K562 (cell line): ENCODE results near the gene RAPGEF5. TPM values are rescaled to one million over a fixed set of nuclear protein-coding genes. Genes with fewer than 3 reads are reported as not detected.

ENCODE experiments used
- C11orf30 ChIP-seq: fragments of 450-650 bp; IDR thresholded peaks from 2 replicates; pipeline ENCODE4 v1.6.1; 2016; ENCODE audit warnings: low read depth, mild to moderate bottlenecking
- CSDE1 ChIP-seq, 2 experiments: fragments of 450-650 bp; IDR thresholded peaks; 2 replicates each; pipeline ENCODE4 v1.6.1; 2016; ENCODE audit warnings: mild to moderate bottlenecking in 1 of 2
- DPF2 ChIP-seq: fragments of 450-650 bp; IDR thresholded peaks from 2 replicates; pipeline ENCODE4 v1.6.1; 2016
- FOSL1 ChIP-seq: fragments of 200-800 bp; sonication (Bioruptor generic); conservative IDR thresholded peaks from 2 replicates; pipeline ENCODE4 v1.6.1; 2016; ENCODE audit warnings: missing genetic modification characterization, missing compliant biosample characterization
- JUN ChIP-seq, 2 experiments: sonication (generic) in 1 of 2; formaldehyde crosslinking in 1 of 2; IDR thresholded peaks; 2 replicates each; pipeline versions ENCODE4 v1.6.1 to v1.8.0; 2012 to 2022; ENCODE audit warnings: borderline replicate concordance in 2 of 2, mild to moderate bottlenecking in 2 of 2, improper control_type of control experiment in 1 of 2, low read depth in 1 of 2, low read length in 1 of 2, missing genetic modification reagents in 1 of 2
- MAFK ChIP-seq: IDR thresholded peaks from 2 replicates; pipeline ENCODE4 v1.6.1; 2011; ENCODE audit warnings: low read length, improper control_type of control experiment
- NFRKB ChIP-seq: fragments of 450-650 bp; IDR thresholded peaks from 2 replicates; pipeline ENCODE4 v1.6.1; 2016; ENCODE audit warnings: low read depth
- POLR2B ChIP-seq: fragments of 450-650 bp; IDR thresholded peaks from 2 replicates; pipeline ENCODE4 v1.6.1; 2018; ENCODE audit warnings: low read depth; ENCODE audit not compliant: partially characterized antibody
- SMARCA4 ChIP-seq: fragments of 450-650 bp; IDR thresholded peaks from 2 replicates; pipeline ENCODE4 v1.6.1; 2016
- TRIM24 ChIP-seq, 2 experiments: fragments of 450-650 bp; IDR thresholded peaks; 2 replicates each; pipeline ENCODE4 v1.6.1; 2016
- polyA plus RNA-seq, 8 experiments: library from polyadenylated mRNA; depleted of rRNA in 4 of 8; stranded (reverse) in 5 of 8; unstranded in 3 of 8; fragments of >200 nt; fragmentation: Nextera tagmentation in 2 of 8; fragmentation: Illumina TruSeq in 1 of 8; extraction: Ambion mirVana in 2 of 8; extraction: Trizol in 1 of 8; gene quantifications; 2 replicates each; pipeline versions ENCODE4 v1.2.1 to v1.2.3, GENCODE V29; 2011 to 2014; ENCODE audit warnings: inconsistent platforms in 1 of 8, missing spikeins in 1 of 8
- total RNA-seq, 7 experiments: library from RNA; depleted of rRNA in 6 of 7; stranded (reverse); fragments of >200 nt in 6 of 7; fragmentation: Illumina TruSeq in 2 of 7; extraction: Trizol in 2 of 7; gene quantifications; 2 replicates each; pipeline versions ENCODE4 v1.2.1 to v1.2.3, GENCODE V29; 2011 to 2021; ENCODE audit warnings: low replicate concordance in 1 of 7
- TF ChIP-seq, protein P1 (sequence below): fragments of 450-650 bp; IDR thresholded peaks from 2 replicates; pipeline ENCODE4 v1.7.1; 2018; ENCODE audit warnings: mild to moderate bottlenecking, low read depth; ENCODE audit not compliant: partially characterized antibody
- TF ChIP-seq, protein P2 (sequence below): fragments of 450-650 bp; formaldehyde crosslinking; IDR thresholded peaks from 2 replicates; pipeline ENCODE4 v1.4.0; 2020; ENCODE audit warnings: mild to moderate bottlenecking, moderate library complexity
- TF ChIP-seq, protein P3 (sequence below): sonication (generic); formaldehyde crosslinking; IDR thresholded peaks from 2 replicates; pipeline ENCODE4 v1.8.0; 2023; ENCODE audit warnings: missing genetic modification reagents, mild to moderate bottlenecking, borderline replicate concordance

Gene RAPGEF5
- total and polyA plus RNA-seq, 9 of the 15 experiments (the other 6 are each of a cell fraction or from before 2014, with no cell fraction given): 0.39 to 2.0 (median 1.1) TPM

- TF ChIP-seq, protein P1, sequence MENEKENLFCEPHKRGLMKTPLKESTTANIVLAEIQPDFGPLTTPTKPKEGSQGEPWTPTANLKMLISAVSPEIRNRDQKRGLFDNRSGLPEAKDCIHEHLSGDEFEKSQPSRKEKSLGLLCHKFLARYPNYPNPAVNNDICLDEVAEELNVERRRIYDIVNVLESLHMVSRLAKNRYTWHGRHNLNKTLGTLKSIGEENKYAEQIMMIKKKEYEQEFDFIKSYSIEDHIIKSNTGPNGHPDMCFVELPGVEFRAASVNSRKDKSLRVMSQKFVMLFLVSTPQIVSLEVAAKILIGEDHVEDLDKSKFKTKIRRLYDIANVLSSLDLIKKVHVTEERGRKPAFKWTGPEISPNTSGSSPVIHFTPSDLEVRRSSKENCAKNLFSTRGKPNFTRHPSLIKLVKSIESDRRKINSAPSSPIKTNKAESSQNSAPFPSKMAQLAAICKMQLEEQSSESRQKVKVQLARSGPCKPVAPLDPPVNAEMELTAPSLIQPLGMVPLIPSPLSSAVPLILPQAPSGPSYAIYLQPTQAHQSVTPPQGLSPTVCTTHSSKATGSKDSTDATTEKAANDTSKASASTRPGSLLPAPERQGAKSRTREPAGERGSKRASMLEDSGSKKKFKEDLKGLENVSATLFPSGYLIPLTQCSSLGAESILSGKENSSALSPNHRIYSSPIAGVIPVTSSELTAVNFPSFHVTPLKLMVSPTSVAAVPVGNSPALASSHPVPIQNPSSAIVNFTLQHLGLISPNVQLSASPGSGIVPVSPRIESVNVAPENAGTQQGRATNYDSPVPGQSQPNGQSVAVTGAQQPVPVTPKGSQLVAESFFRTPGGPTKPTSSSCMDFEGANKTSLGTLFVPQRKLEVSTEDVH: no peak
- TF ChIP-seq C11orf30 (peak; percentile 45), TRIM24 (IDR thresholded peaks at IDR 0.05) (no peak), CSDE1 (IDR thresholded peaks at IDR 0.05) (no peak), NFRKB (no peak), FOSL1 (tag) (peak; percentile 98), MAFK (peak; percentile 51; the same call in 1 of the 2 replicates), JUN (IDR thresholded peaks at IDR 0.05; ENCODE audit: borderline replicate concordance, low read depth, low read length) (peak; percentile 81; the same call in 1 of the 2 replicates), JUN (CRISPR knock-in tag; IDR thresholded peaks at IDR 0.05; ENCODE audit: borderline replicate concordance) (no peak), SMARCA4 (peak; percentile 55; the same call in 1 of the 2 replicates), DPF2 (peak; percentile 70), POLR2B (no peak)
- TF ChIP-seq, protein P2, sequence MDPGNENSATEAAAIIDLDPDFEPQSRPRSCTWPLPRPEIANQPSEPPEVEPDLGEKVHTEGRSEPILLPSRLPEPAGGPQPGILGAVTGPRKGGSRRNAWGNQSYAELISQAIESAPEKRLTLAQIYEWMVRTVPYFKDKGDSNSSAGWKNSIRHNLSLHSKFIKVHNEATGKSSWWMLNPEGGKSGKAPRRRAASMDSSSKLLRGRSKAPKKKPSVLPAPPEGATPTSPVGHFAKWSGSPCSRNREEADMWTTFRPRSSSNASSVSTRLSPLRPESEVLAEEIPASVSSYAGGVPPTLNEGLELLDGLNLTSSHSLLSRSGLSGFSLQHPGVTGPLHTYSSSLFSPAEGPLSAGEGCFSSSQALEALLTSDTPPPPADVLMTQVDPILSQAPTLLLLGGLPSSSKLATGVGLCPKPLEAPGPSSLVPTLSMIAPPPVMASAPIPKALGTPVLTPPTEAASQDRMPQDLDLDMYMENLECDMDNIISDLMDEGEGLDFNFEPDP: no peak
- TF ChIP-seq, protein P3, sequence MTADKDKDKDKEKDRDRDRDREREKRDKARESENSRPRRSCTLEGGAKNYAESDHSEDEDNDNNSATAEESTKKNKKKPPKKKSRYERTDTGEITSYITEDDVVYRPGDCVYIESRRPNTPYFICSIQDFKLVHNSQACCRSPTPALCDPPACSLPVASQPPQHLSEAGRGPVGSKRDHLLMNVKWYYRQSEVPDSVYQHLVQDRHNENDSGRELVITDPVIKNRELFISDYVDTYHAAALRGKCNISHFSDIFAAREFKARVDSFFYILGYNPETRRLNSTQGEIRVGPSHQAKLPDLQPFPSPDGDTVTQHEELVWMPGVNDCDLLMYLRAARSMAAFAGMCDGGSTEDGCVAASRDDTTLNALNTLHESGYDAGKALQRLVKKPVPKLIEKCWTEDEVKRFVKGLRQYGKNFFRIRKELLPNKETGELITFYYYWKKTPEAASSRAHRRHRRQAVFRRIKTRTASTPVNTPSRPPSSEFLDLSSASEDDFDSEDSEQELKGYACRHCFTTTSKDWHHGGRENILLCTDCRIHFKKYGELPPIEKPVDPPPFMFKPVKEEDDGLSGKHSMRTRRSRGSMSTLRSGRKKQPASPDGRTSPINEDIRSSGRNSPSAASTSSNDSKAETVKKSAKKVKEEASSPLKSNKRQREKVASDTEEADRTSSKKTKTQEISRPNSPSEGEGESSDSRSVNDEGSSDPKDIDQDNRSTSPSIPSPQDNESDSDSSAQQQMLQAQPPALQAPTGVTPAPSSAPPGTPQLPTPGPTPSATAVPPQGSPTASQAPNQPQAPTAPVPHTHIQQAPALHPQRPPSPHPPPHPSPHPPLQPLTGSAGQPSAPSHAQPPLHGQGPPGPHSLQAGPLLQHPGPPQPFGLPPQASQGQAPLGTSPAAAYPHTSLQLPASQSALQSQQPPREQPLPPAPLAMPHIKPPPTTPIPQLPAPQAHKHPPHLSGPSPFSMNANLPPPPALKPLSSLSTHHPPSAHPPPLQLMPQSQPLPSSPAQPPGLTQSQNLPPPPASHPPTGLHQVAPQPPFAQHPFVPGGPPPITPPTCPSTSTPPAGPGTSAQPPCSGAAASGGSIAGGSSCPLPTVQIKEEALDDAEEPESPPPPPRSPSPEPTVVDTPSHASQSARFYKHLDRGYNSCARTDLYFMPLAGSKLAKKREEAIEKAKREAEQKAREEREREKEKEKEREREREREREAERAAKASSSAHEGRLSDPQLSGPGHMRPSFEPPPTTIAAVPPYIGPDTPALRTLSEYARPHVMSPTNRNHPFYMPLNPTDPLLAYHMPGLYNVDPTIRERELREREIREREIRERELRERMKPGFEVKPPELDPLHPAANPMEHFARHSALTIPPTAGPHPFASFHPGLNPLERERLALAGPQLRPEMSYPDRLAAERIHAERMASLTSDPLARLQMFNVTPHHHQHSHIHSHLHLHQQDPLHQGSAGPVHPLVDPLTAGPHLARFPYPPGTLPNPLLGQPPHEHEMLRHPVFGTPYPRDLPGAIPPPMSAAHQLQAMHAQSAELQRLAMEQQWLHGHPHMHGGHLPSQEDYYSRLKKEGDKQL (CRISPR knock-in tag): no peak
Observed at GRCh38 chr7:22156205-22156604, 200.7 kb downstream of the RAPGEF5 start (continued).
